GM12878 (cell line): ENCODE data around the gene NIPAL4. TPM values are rescaled to one million over a fixed set of nuclear protein-coding genes. Genes with fewer than 3 reads are reported as not detected.

Experiments
- ZBTB33 ChIP-seq: fragments of 450-650 bp; IDR thresholded peaks from 2 replicates; pipeline ENCODE4 v1.6.1; 2017; ENCODE audit warnings: mild to moderate bottlenecking
- polyA plus RNA-seq, 11 experiments: library from polyadenylated mRNA; depleted of rRNA in 4 of 11; unstranded in 6 of 11; stranded (reverse) in 5 of 11; fragments of >200 nt; fragmentation: Nextera tagmentation in 4 of 11; fragmentation: Illumina TruSeq in 1 of 11; extraction: Ambion mirVana in 4 of 11; extraction: Trizol in 1 of 11; gene quantifications; 1 replicate in 1 of 11; 2 replicates in 10 of 11; pipeline versions ENCODE4 v1.2.1 to v1.2.3, GENCODE V29; 2011 to 2016; ENCODE audit warnings: inconsistent platforms in 2 of 11, missing spikeins in 2 of 11, low read depth in 1 of 11
- total RNA-seq, 4 experiments: library from RNA; depleted of rRNA in 3 of 4; stranded (reverse); fragments of >200 nt in 3 of 4; fragmentation: Illumina TruSeq in 1 of 4; extraction: Trizol in 1 of 4; gene quantifications; 2 replicates each; pipeline versions ENCODE4 v1.2.1 to v1.2.3, GENCODE V29; 2013 to 2021
- TF ChIP-seq, protein P1 (sequence below): fragments of 450-650 bp; formaldehyde crosslinking; IDR thresholded peaks from 2 replicates; pipeline ENCODE4 v1.5.0; 2022; ENCODE audit warnings: mild to moderate bottlenecking, missing genetic modification characterization
- TF ChIP-seq, protein P2 (sequence below): IDR thresholded peaks from 2 replicates; pipeline ENCODE4 v1.6.1; 2012; ENCODE audit warnings: improper control_type of control experiment, low read depth, low read length; ENCODE audit not compliant: insufficient replicate concordance

Gene NIPAL4
- total and polyA plus RNA-seq, 10 of the 15 experiments (the other 5 are each of a cell fraction or from before 2014, with no cell fraction given), result 0.11 to 15.5 (median 5.9) TPM

DNA sequence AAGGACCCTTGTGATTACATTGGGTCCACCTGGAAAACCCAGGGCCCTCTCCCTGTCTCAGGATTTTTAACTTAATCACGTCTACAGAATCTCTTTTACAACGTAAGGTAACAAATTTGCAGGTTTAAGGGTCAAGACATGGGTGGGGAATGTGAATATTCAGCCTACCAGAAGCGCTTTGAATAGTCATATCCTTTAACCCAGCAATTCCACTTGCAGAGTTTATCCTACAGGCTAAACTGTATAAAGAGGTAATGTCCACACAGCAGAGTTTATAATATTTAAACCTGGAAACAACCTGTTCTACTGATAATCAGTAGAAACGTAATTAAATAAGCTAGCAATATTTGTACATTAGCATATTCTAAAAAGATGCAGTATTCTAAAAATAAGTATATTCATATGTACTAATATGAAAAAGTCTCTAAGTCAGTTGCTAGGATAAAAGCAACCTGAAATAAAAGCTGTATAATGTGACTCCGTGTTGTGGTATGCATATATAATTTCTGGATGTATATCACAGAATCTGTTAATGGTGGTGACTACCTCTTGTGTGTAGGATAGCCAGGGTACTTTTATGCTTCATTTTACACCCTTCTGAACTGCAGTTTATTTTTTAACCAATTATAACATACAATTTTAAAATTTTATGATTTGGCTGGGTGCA is 14.1 kb upstream of the NIPAL4 start (continued):
- TF ChIP-seq, protein P1, sequence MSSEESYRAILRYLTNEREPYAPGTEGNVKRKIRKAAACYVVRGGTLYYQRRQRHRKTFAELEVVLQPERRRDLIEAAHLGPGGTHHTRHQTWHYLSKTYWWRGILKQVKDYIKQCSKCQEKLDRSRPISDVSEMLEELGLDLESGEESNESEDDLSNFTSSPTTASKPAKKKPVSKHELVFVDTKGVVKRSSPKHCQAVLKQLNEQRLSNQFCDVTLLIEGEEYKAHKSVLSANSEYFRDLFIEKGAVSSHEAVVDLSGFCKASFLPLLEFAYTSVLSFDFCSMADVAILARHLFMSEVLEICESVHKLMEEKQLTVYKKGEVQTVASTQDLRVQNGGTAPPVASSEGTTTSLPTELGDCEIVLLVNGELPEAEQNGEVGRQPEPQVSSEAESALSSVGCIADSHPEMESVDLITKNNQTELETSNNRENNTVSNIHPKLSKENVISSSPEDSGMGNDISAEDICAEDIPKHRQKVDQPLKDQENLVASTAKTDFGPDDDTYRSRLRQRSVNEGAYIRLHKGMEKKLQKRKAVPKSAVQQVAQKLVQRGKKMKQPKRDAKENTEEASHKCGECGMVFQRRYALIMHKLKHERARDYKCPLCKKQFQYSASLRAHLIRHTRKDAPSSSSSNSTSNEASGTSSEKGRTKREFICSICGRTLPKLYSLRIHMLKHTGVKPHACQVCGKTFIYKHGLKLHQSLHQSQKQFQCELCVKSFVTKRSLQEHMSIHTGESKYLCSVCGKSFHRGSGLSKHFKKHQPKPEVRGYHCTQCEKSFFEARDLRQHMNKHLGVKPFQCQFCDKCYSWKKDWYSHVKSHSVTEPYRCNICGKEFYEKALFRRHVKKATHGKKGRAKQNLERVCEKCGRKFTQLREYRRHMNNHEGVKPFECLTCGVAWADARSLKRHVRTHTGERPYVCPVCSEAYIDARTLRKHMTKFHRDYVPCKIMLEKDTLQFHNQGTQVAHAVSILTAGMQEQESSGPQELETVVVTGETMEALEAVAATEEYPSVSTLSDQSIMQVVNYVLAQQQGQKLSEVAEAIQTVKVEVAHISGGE (CRISPR knock-in tag), result no peak
- no peak for TF ChIP-seq ZBTB33
- TF ChIP-seq, protein P2, sequence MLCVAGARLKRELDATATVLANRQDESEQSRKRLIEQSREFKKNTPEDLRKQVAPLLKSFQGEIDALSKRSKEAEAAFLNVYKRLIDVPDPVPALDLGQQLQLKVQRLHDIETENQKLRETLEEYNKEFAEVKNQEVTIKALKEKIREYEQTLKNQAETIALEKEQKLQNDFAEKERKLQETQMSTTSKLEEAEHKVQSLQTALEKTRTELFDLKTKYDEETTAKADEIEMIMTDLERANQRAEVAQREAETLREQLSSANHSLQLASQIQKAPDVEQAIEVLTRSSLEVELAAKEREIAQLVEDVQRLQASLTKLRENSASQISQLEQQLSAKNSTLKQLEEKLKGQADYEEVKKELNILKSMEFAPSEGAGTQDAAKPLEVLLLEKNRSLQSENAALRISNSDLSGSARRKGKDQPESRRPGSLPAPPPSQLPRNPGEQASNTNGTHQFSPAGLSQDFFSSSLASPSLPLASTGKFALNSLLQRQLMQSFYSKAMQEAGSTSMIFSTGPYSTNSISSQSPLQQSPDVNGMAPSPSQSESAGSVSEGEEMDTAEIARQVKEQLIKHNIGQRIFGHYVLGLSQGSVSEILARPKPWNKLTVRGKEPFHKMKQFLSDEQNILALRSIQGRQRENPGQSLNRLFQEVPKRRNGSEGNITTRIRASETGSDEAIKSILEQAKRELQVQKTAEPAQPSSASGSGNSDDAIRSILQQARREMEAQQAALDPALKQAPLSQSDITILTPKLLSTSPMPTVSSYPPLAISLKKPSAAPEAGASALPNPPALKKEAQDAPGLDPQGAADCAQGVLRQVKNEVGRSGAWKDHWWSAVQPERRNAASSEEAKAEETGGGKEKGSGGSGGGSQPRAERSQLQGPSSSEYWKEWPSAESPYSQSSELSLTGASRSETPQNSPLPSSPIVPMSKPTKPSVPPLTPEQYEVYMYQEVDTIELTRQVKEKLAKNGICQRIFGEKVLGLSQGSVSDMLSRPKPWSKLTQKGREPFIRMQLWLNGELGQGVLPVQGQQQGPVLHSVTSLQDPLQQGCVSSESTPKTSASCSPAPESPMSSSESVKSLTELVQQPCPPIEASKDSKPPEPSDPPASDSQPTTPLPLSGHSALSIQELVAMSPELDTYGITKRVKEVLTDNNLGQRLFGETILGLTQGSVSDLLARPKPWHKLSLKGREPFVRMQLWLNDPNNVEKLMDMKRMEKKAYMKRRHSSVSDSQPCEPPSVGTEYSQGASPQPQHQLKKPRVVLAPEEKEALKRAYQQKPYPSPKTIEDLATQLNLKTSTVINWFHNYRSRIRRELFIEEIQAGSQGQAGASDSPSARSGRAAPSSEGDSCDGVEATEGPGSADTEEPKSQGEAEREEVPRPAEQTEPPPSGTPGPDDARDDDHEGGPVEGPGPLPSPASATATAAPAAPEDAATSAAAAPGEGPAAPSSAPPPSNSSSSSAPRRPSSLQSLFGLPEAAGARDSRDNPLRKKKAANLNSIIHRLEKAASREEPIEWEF, result no peak
